Mesenchymal stem cell (in vitro differentiated cells and primary cell): ENCODE measurements around the gene ACSF3.

ENCODE experiments used
- DNase-seq: peaks from one replicate; pipeline ENCODE4 v3.0.0-alpha.2; 2013
- H2AFZ ChIP-seq: one replicate; pipeline ENCODE4 v1.6.1; 2013; ENCODE audit warnings: low read depth, mild to moderate bottlenecking, control low read depth, inconsistent platforms, low read length, moderate library complexity
- H2AK5ac ChIP-seq: 2 replicates; pipeline ENCODE4 v1.6.1; 2013; ENCODE audit warnings: low read length, moderate library complexity, mild to moderate bottlenecking, inconsistent platforms; ENCODE audit not compliant: severe bottlenecking
- H2BK120ac ChIP-seq: one replicate; pipeline ENCODE4 v1.6.1; 2013; ENCODE audit warnings: low read depth, mild to moderate bottlenecking, inconsistent platforms, low read length, moderate library complexity
- H2BK12ac ChIP-seq, 2 experiments: one replicate each; pipeline ENCODE4 v1.6.1; 2013; ENCODE audit warnings: inconsistent platforms in 2 of 2, low read length in 2 of 2, mild to moderate bottlenecking in 2 of 2, moderate library complexity in 2 of 2, control low read depth in 1 of 2
- H2BK15ac ChIP-seq: one replicate; pipeline ENCODE4 v1.6.1; 2013; ENCODE audit warnings: mild to moderate bottlenecking, low read depth, inconsistent platforms; ENCODE audit not compliant: poor library complexity, severe bottlenecking
- H2BK5ac ChIP-seq: 2 replicates; pipeline ENCODE4 v1.6.1; 2013; ENCODE audit warnings: low read depth, mild to moderate bottlenecking, low read length, control low read depth, inconsistent platforms; ENCODE audit not compliant: poor library complexity, severe bottlenecking
- H3K14ac ChIP-seq, 2 experiments: one replicate each; pipeline ENCODE4 v1.6.1; 2013; ENCODE audit warnings: inconsistent platforms in 2 of 2, low read length in 2 of 2, control low read depth in 1 of 2, mild to moderate bottlenecking in 1 of 2, moderate library complexity in 1 of 2
- H3K18ac ChIP-seq, 2 experiments: one replicate each; pipeline ENCODE4 v1.6.1; 2013; ENCODE audit warnings: inconsistent platforms in 2 of 2, low read length in 2 of 2, control low read depth in 1 of 2, low read depth in 1 of 2, mild to moderate bottlenecking in 1 of 2
- H3K23ac ChIP-seq, 2 experiments: one replicate each; pipeline ENCODE4 v1.6.1; 2013; ENCODE audit warnings: inconsistent platforms in 2 of 2, low read length in 2 of 2, mild to moderate bottlenecking in 2 of 2, moderate library complexity in 2 of 2, control low read depth in 1 of 2
- H3K27ac ChIP-seq: 2 replicates; pipeline ENCODE4 v1.5.1; 2013; ENCODE audit warnings: mild to moderate bottlenecking, moderate library complexity, low read length, control low read depth, inconsistent platforms; ENCODE audit not compliant: poor library complexity, severe bottlenecking
- H3K27me3 ChIP-seq, 2 experiments: 2 replicates each; pipeline versions ENCODE4 v1.6.1 to v1.7.0; 2013; ENCODE audit warnings: low read length in 2 of 2, mild to moderate bottlenecking in 2 of 2, moderate library complexity in 2 of 2, control low read depth in 1 of 2, inconsistent platforms in 1 of 2; ENCODE audit not compliant: control insufficient read depth in 1 of 2, insufficient read depth in 1 of 2
- H3K36me3 ChIP-seq, 2 experiments: 2 replicates each; pipeline versions ENCODE4 v1.6.1 to v1.7.0; 2013; ENCODE audit warnings: low read length in 2 of 2, control low read depth in 1 of 2, inconsistent platforms in 1 of 2, low read depth in 1 of 2, mild to moderate bottlenecking in 1 of 2; ENCODE audit not compliant: insufficient read depth in 2 of 2, control insufficient read depth in 1 of 2
- H3K4ac ChIP-seq, 2 experiments: one replicate each; pipeline ENCODE4 v1.6.1; 2013; ENCODE audit warnings: inconsistent platforms in 2 of 2, low read length in 2 of 2, mild to moderate bottlenecking in 2 of 2, moderate library complexity in 2 of 2, control low read depth in 1 of 2, low read depth in 1 of 2
- H3K4me1 ChIP-seq: 2 replicates; pipeline ENCODE4 v1.6.1; 2013; ENCODE audit warnings: low read depth, low read length, control low read depth; ENCODE audit not compliant: control insufficient read depth, insufficient read depth
- H3K4me2 ChIP-seq: 2 replicates; pipeline ENCODE4 v1.6.1; 2013; ENCODE audit warnings: low read length, mild to moderate bottlenecking, inconsistent platforms; ENCODE audit not compliant: poor library complexity, severe bottlenecking
- H3K4me3 ChIP-seq, 2 experiments: 2 replicates each; pipeline versions ENCODE4 v1.5.1 to v1.7.0; 2013; ENCODE audit warnings: low read length in 2 of 2, mild to moderate bottlenecking in 2 of 2, control low read depth in 1 of 2, low read depth in 1 of 2; ENCODE audit not compliant: insufficient read depth in 1 of 2
- H3K79me1 ChIP-seq: replicated peaks from 2 replicates; pipeline ENCODE4 v1.6.1; 2013; ENCODE audit warnings: mild to moderate bottlenecking, control low read depth, low read length, inconsistent platforms; ENCODE audit not compliant: poor library complexity, severe bottlenecking
- H3K9ac ChIP-seq: 2 replicates; pipeline ENCODE4 v1.7.0; 2013; ENCODE audit warnings: mild to moderate bottlenecking, low read length, moderate library complexity
- H3K9me3 ChIP-seq: 2 replicates; pipeline ENCODE4 v1.7.0; 2013; ENCODE audit warnings: mild to moderate bottlenecking, low read length; ENCODE audit not compliant: control insufficient read depth
- H4K8ac ChIP-seq: one replicate; pipeline ENCODE4 v1.6.1; 2013; ENCODE audit warnings: inconsistent platforms, mild to moderate bottlenecking, low read length, moderate library complexity
- H4K91ac ChIP-seq: one replicate; pipeline ENCODE4 v1.6.1; 2013; ENCODE audit warnings: mild to moderate bottlenecking, low read length, inconsistent platforms
- WGBS: methylation state at CpG from one replicate; pipeline ENCODE4 v1.1.7; 2013; ENCODE audit warnings: mixed read lengths; 5-methylcytosine and 5-hydroxymethylcytosine counted together

The ACSF3 gene

GRCh38 chr16:89183463-89183862 is 89.8 kb downstream of the ACSF3 start:
- Histone ChIP-seq H3K9me3 (no peaks in the 10 kb centered on the region), H2BK15ac (no peak overlapping the region), H2AFZ (no peak overlapping the region), H3K18ac (no peak overlapping the region), H3K14ac (no peak overlapping the region), H3K23ac (no peak overlapping the region), H3K79me1 (no peaks in the 10 kb centered on the region), H3K4me3 (no peak overlapping the region), H4K8ac (no peak overlapping the region), H3K4ac (no peak overlapping the region), H3K27ac (no peak overlapping the region), H3K4me2 (no peak overlapping the region), H2BK5ac (no peak overlapping the region), H2BK12ac (no peak overlapping the region), H2AK5ac (no peak overlapping the region), H3K36me3 (no peaks in the 10 kb centered on the region), H2BK120ac (no peak overlapping the region), H3K27me3 (peaks cover 12 to 52% of the 10 kb centered on the region in 2 experiments), H3K4me1 (no peaks in the 10 kb centered on the region), H4K91ac (no peak overlapping the region), H3K9ac (no peak overlapping the region)
- WGBS: 69% methylated on average over 11 of the region's 13 CpGs
- no peak for DNase-seq

- H2BK12ac ChIP-seq: no peak overlapping the region
- WGBS: 88% methylated on average over 26 of the region's 26 CpGs
- peak overlapping the region; percentile 11 for H4K91ac ChIP-seq
- no peak overlapping the region for H3K4me2 ChIP-seq
- no peak overlapping the region for H3K23ac ChIP-seq
- H4K8ac ChIP-seq: no peak overlapping the region
- no peak overlapping the region for H2AK5ac ChIP-seq
- H3K9ac ChIP-seq: no peak overlapping the region
- peaks cover 12 to 47% of the 10 kb centered on the region in 2 experiments for H3K27me3 ChIP-seq
- H2BK120ac ChIP-seq: no peak overlapping the region
- H3K27ac ChIP-seq: no peak overlapping the region
- no peaks in the 10 kb centered on the region for H3K79me1 ChIP-seq
- H3K14ac ChIP-seq: peak overlapping the region in 1 of 2 experiments; percentile 9
- no peak overlapping the region for H3K18ac ChIP-seq
- no peak overlapping the region for H3K4ac ChIP-seq
- no peak for DNase-seq
- no peaks in the 10 kb centered on the region for H3K9me3 ChIP-seq
- H3K4me1 ChIP-seq: no peaks in the 10 kb centered on the region
- no peak overlapping the region for H2BK15ac ChIP-seq
- no peak overlapping the region for H2BK5ac ChIP-seq
- no peak overlapping the region for H2AFZ ChIP-seq
- H3K36me3 ChIP-seq: no peaks in the 10 kb centered on the region
- no peak overlapping the region for H3K4me3 ChIP-seq
These were observed 90.5 kb downstream of the ACSF3 start for GRCh38 chr16:89183975-89184676.

GRCh38 chr16:89184677-89184932 is 91.0 kb downstream of the ACSF3 start:
- WGBS: 86% methylated on average over 9 of the region's 9 CpGs
- H3K4me2 ChIP-seq: no peak overlapping the region

GRCh38 chr16:89184933-89185794 is 91.5 kb downstream of the ACSF3 start:
- Histone ChIP-seq H3K4ac (no peak overlapping the region), H3K14ac (no peak overlapping the region), H2BK120ac (no peak overlapping the region), H3K9ac (no peak overlapping the region), H3K27me3 (peaks cover 8 to 40% of the 10 kb centered on the region in 2 experiments), H2AFZ (no peak overlapping the region), H2AK5ac (no peak overlapping the region), H3K27ac (no peak overlapping the region), H3K18ac (no peak overlapping the region), H4K91ac (no peak overlapping the region), H3K36me3 (no peaks in the 10 kb centered on the region), H3K79me1 (no peaks in the 10 kb centered on the region), H4K8ac (no peak overlapping the region), H2BK5ac (no peak overlapping the region), H3K9me3 (no peaks in the 10 kb centered on the region), H3K4me1 (no peaks in the 10 kb centered on the region), H2BK12ac (no peak overlapping the region), H3K23ac (no peak overlapping the region), H3K4me2 (no peak overlapping the region), H3K4me3 (no peak overlapping the region), H2BK15ac (no peak overlapping the region)
- no peak for DNase-seq
- WGBS: 89% methylated on average over 48 of the region's 48 CpGs

More at GRCh38 chr16:89184677-89184932, 91.0 kb downstream of the ACSF3 start:
- Histone ChIP-seq H3K4me1 (no peaks in the 10 kb centered on the region), H3K23ac (no peak overlapping the region), H2BK15ac (no peak overlapping the region), H2BK5ac (no peak overlapping the region), H3K4me3 (no peak overlapping the region), H4K8ac (no peak overlapping the region), H2AK5ac (no peak overlapping the region), H3K27me3 (peaks cover 12 to 45% of the 10 kb centered on the region in 2 experiments), H3K79me1 (no peaks in the 10 kb centered on the region), H2BK120ac (no peak overlapping the region), H3K36me3 (no peaks in the 10 kb centered on the region), H3K4ac (no peak overlapping the region), H4K91ac (peak overlapping the region; percentile 11), H3K27ac (no peak overlapping the region), H3K9ac (no peak overlapping the region), H3K18ac (no peak overlapping the region), H3K14ac (peak overlapping the region in 1 of 2 experiments; percentile 9), H2AFZ (no peak overlapping the region), H2BK12ac (no peak overlapping the region), H3K9me3 (no peaks in the 10 kb centered on the region)
- DNase-seq: no peak
